Neural progenitor cell (in vitro differentiated cells): Measurements from ENCODE around the gene PRKCB. TPM values are rescaled to one million over a fixed set of nuclear protein-coding genes. Genes with fewer than 3 reads are reported as not detected.

Source experiments
- DNase-seq: peaks from one replicate; pipeline ENCODE4 v3.0.0-alpha.2; 2016; ENCODE audit warnings: low spot score
- H2AFZ ChIP-seq: fragments of 200-600 bp; sonication (generic); replicated peaks from 2 replicates; pipeline ENCODE4 v1.6.1; 2016; ENCODE audit warnings: antibody characterized with exemption
- H3F3A ChIP-seq: fragments of 200-600 bp; sonication (generic); 2 replicates; pipeline ENCODE4 v1.6.1; 2016; ENCODE audit warnings: antibody characterized with exemption, low read depth
- H3K27ac ChIP-seq: fragments of 200-600 bp; sonication (generic); 2 replicates; pipeline ENCODE4 v1.5.1; 2016; ENCODE audit warnings: mild to moderate bottlenecking
- H3K27me3 ChIP-seq: fragments of 200-600 bp; sonication (generic); 2 replicates; pipeline ENCODE4 v1.6.1; 2016; ENCODE audit warnings: mild to moderate bottlenecking, moderate library complexity
- H3K36me3 ChIP-seq: fragments of 200-600 bp; sonication (generic); 2 replicates; pipeline ENCODE4 v1.5.1; 2016
- H3K4me1 ChIP-seq: fragments of 200-600 bp; sonication (generic); 2 replicates; pipeline ENCODE4 v1.6.1; 2016; ENCODE audit warnings: mixed run types
- H3K4me2 ChIP-seq: fragments of 200-600 bp; sonication (generic); 2 replicates; pipeline ENCODE4 v1.6.1; 2016
- H3K4me3 ChIP-seq: fragments of 200-600 bp; sonication (generic); 2 replicates; pipeline ENCODE4 v1.5.1; 2016
- H3K79me2 ChIP-seq: fragments of 200-600 bp; sonication (generic); 2 replicates; pipeline ENCODE4 v1.6.1; 2016; ENCODE audit warnings: low read depth
- H3K9ac ChIP-seq: fragments of 200-600 bp; sonication (generic); 2 replicates; pipeline ENCODE4 v1.6.1; 2016
- H3K9me3 ChIP-seq: fragments of 200-600 bp; sonication (generic); 2 replicates; pipeline ENCODE4 v1.5.1; 2016; ENCODE audit warnings: low read depth
- H4K20me1 ChIP-seq: fragments of 200-600 bp; sonication (generic); 2 replicates; pipeline ENCODE4 v1.6.1; 2016; ENCODE audit warnings: low read depth
- H3K27ac Mint-ChIP-seq: 3 replicates; pipeline ENCODE4 v1.8.0; 2021; ENCODE audit warnings: mixed read lengths
- H3K27me3 Mint-ChIP-seq: 2 replicates; pipeline ENCODE4 v1.8.0; 2022; ENCODE audit warnings: low read depth, mild to moderate bottlenecking, inconsistent platforms, moderate library complexity, mixed read lengths; ENCODE audit not compliant: insufficient read depth
- H3K36me3 Mint-ChIP-seq: 3 replicates; pipeline ENCODE4 v1.8.0; 2021; ENCODE audit warnings: mixed read lengths
- H3K4me1 Mint-ChIP-seq: 3 replicates; pipeline ENCODE4 v1.8.0; 2021; ENCODE audit warnings: mixed read lengths
- H3K4me3 Mint-ChIP-seq: 3 replicates; pipeline ENCODE4 v1.8.0; 2021; ENCODE audit warnings: mild to moderate bottlenecking, moderate library complexity, mixed read lengths
- H3K9me3 Mint-ChIP-seq: 3 replicates; pipeline ENCODE4 v1.8.0; 2020; ENCODE audit warnings: mixed read lengths
- CTCF ChIP-seq: fragments of 200-600 bp; sonication (generic); IDR thresholded peaks from 2 replicates; pipeline ENCODE4 v1.5.1; 2017; ENCODE audit warnings: antibody characterized with exemption, mild to moderate bottlenecking
- EZH2 ChIP-seq: fragments of 200-600 bp; sonication (generic); IDR thresholded peaks from 2 replicates; pipeline ENCODE4 v1.6.1; 2017; ENCODE audit warnings: antibody characterized with exemption, mild to moderate bottlenecking, moderate library complexity
- EZH2phosphoT487 ChIP-seq: fragments of 200-600 bp; sonication (generic); IDR thresholded peaks from 2 replicates; pipeline ENCODE4 v1.6.1; 2017; ENCODE audit warnings: antibody characterized with exemption
- total RNA-seq: library from RNA; depleted of rRNA; stranded (reverse); fragments of >200 nt; gene quantifications from 2 replicates; pipeline ENCODE4 v1.2.3, GENCODE V29; 2015; ENCODE audit warnings: low replicate concordance

Gene PRKCB
- total RNA-seq, 1 donor from 2014 or later: 9.5 TPM

GRCh38 chr16:23994615-23995014 is 158.8 kb downstream of the PRKCB start:
- no peak overlapping the region for H3K27ac ChIP-seq
- Mint-ChIP-seq H3K36me3 (no peaks in the 10 kb centered on the region), H3K4me3 (no peak overlapping the region), H3K27ac (no peak overlapping the region), H3K4me1 (peaks cover 9% of the 10 kb centered on the region), H3K27me3 (peaks cover 5% of the 10 kb centered on the region), H3K9me3 (no peaks in the 10 kb centered on the region)
- H3K4me1 ChIP-seq: peaks cover 8% of the 10 kb centered on the region
- no peaks in the 10 kb centered on the region for H3K27me3 ChIP-seq
- H3K4me2 ChIP-seq: no peak overlapping the region
- H3K9me3 ChIP-seq: no peaks in the 10 kb centered on the region
- H4K20me1 ChIP-seq: no peaks in the 10 kb centered on the region
- DNase-seq: no peak
- TF ChIP-seq EZH2: no peak
- TF ChIP-seq EZH2phosphoT487: no peak
- no peak for TF ChIP-seq CTCF
- H3K36me3 ChIP-seq: no peaks in the 10 kb centered on the region
- H2AFZ ChIP-seq: no peak overlapping the region
- no peaks in the 10 kb centered on the region for H3K79me2 ChIP-seq
- H3K9ac ChIP-seq: no peak overlapping the region
- no peaks in the 10 kb centered on the region for H3F3A ChIP-seq
- no peak overlapping the region for H3K4me3 ChIP-seq

DNA sequence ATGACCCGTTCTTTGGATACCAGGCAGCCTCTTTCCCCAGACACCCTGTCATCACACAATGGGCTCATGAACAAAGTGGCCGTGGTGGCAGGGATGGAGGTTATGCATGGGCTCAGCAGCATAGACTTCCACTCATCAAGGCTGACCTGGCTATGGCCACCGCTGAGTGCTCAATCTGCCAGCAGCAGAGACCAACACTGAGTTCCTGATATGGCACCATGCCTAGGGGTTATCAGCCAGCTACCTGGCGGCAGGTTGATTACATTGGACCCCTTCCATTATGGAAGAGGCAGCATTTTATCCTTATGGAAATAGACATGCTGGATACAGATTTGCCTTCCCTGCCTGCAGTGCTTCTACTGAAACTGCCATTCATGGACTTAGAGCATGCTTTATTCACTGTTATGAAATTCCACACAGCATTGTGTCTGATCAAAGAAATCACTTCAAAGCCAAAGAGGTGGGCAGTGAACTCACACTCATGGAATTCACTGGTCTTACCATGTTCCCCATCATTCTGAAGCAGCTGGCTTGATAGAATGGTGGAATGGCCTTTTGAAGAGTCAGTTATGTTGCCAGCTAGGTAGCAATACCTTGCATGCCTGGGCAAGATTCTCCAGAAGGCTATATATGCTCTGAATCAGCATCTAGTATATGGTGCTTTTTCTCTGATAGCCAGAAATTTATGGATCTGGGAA is 160.6 kb downstream of the PRKCB start:
- Histone ChIP-seq H3K27ac (no peak overlapping the region), H3K4me2 (no peak overlapping the region), H3K9ac (no peak overlapping the region), H4K20me1 (no peaks in the 10 kb centered on the region), H3K36me3 (no peaks in the 10 kb centered on the region), H3K4me3 (no peak overlapping the region), H3F3A (no peaks in the 10 kb centered on the region), H3K79me2 (no peaks in the 10 kb centered on the region), H3K4me1 (peaks cover 8% of the 10 kb centered on the region), H3K27me3 (no peaks in the 10 kb centered on the region), H2AFZ (no peak overlapping the region), H3K9me3 (no peaks in the 10 kb centered on the region)
- Mint-ChIP-seq H3K27ac (no peak overlapping the region), H3K36me3 (no peaks in the 10 kb centered on the region), H3K9me3 (no peaks in the 10 kb centered on the region), H3K4me3 (no peak overlapping the region), H3K4me1 (peaks cover 4% of the 10 kb centered on the region), H3K27me3 (no peaks in the 10 kb centered on the region)
- DNase-seq: no peak
- TF ChIP-seq CTCF (no peak), EZH2phosphoT487 (no peak), EZH2 (no peak)

GRCh38 chr16:23998771-23999170 is 163.0 kb downstream of the PRKCB start:
- Histone ChIP-seq H4K20me1 (no peaks in the 10 kb centered on the region), H3K79me2 (no peaks in the 10 kb centered on the region), H3K4me3 (no peak overlapping the region), H3K4me2 (no peak overlapping the region), H3K9ac (no peak overlapping the region), H3K9me3 (no peaks in the 10 kb centered on the region), H3K27ac (no peak overlapping the region), H2AFZ (no peak overlapping the region), H3K4me1 (no peaks in the 10 kb centered on the region), H3K27me3 (no peaks in the 10 kb centered on the region), H3K36me3 (no peaks in the 10 kb centered on the region), H3F3A (no peaks in the 10 kb centered on the region)
- Mint-ChIP-seq H3K36me3 (no peaks in the 10 kb centered on the region), H3K4me1 (no peaks in the 10 kb centered on the region), H3K27me3 (no peaks in the 10 kb centered on the region), H3K9me3 (no peaks in the 10 kb centered on the region), H3K4me3 (no peak overlapping the region), H3K27ac (no peak overlapping the region)
- TF ChIP-seq EZH2: no peak
- no peak for TF ChIP-seq EZH2phosphoT487
- no peak for TF ChIP-seq CTCF
- no peak for DNase-seq
